GM12872 (cell line): Measurements from ENCODE around the gene OR10A4.

Experiments
- TF ChIP-seq, protein P1 (sequence below): IDR thresholded peaks from 3 replicates; pipeline ENCODE4 v1.5.1; 2011; ENCODE audit warnings: low read depth, mild to moderate bottlenecking, low read length, moderate library complexity; ENCODE audit not compliant: insufficient read depth

Gene OR10A4

DNA sequence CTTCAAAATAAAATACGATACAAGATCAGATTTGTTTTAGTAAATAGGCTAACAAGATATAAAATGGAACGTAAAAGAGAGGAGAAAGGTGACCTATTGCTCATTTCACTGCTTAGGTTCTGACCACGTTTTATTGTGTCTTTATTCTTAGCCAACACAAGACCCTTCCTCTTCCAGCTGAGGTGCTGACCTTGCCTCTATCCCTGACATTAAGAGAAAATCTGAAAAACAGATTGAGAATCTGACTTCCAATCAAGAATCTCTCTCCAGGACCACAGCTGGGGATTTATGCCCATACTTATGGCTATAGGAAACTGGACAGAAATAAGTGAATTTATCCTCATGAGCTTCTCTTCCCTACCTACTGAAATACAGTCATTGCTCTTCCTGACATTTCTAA lies 31.0 kb upstream of the OR10A4 start, which contains the start of gene OR10A5:
Gene OR10A5, plus strand, starts transcription at position 301 of the 400 bp plus-strand sequence. Its CDS starts 0 bp downstream, at position 301.
- TF ChIP-seq, protein P1, sequence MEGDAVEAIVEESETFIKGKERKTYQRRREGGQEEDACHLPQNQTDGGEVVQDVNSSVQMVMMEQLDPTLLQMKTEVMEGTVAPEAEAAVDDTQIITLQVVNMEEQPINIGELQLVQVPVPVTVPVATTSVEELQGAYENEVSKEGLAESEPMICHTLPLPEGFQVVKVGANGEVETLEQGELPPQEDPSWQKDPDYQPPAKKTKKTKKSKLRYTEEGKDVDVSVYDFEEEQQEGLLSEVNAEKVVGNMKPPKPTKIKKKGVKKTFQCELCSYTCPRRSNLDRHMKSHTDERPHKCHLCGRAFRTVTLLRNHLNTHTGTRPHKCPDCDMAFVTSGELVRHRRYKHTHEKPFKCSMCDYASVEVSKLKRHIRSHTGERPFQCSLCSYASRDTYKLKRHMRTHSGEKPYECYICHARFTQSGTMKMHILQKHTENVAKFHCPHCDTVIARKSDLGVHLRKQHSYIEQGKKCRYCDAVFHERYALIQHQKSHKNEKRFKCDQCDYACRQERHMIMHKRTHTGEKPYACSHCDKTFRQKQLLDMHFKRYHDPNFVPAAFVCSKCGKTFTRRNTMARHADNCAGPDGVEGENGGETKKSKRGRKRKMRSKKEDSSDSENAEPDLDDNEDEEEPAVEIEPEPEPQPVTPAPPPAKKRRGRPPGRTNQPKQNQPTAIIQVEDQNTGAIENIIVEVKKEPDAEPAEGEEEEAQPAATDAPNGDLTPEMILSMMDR: no peak

DNA sequence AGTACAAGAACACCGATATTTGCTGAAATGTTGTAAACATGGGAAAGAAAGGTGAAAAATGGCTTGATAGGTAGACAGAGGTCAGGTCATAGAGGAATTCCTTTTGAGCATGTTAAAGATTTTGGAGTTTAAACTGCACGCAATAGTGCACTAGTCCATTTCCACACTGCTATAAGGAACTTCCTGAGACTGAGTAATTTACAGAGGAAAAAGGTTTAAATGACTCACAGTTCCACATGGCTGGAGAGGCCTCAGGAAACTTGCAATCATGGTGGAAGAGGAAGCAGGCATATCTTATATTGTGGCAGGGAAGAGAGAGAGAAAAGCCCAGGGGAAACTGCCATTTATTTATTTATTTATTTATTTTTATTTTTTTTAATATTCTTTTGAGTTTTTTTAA lies 25.9 kb upstream of the OR10A4 start:
- TF ChIP-seq, protein P1: no peak

GRCh38 chr11:6855971-6856541 lies 20.4 kb upstream of the OR10A4 start:
- TF ChIP-seq, protein P1: no peak

DNA sequence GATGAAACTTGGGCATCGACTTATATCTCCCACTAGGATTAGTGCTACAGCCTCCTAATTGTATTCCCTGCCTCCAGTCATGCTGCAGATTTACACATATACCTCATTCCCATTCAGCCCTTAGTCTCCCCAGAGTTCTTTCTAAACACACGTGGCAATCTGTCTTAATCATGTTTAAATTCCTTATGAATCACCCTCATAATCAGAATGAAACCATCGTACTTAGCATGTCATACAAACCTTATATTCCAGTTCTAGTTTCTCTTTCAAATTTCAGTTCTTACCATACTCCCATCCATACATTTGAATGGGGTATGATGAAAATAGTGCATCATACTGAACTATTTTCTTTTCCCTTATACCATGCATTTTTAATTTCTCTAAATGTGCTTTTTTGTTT lies 19.6 kb upstream of the OR10A4 start:
- TF ChIP-seq, protein P1: no peak

- TF ChIP-seq, protein P1: no peak
These were observed 13.5 kb upstream of the OR10A4 start, which contains the start of gene OR10A2 for GRCh38 chr11:6862961-6863360. OR10A2 (plus strand) TSS chr11:6863057; CDS start chr11:6869755, 6,698 bp downstream.

- TF ChIP-seq, protein P1: no peak
These were observed 12.0 kb upstream of the OR10A4 start for GRCh38 chr11:6864438-6864837.

GRCh38 chr11:6871278-6871677 lies 5.1 kb upstream of the OR10A4 start:
- TF ChIP-seq, protein P1: no peak
